ENCODE measurements around the gene PRRC2B. TPM values are rescaled to one million over a fixed set of nuclear protein-coding genes. Genes with fewer than 3 reads are reported as not detected.

PRRC2B gene
- total RNA-seq, 1 experiment from 2014 or later: 170 TPM

DNA sequence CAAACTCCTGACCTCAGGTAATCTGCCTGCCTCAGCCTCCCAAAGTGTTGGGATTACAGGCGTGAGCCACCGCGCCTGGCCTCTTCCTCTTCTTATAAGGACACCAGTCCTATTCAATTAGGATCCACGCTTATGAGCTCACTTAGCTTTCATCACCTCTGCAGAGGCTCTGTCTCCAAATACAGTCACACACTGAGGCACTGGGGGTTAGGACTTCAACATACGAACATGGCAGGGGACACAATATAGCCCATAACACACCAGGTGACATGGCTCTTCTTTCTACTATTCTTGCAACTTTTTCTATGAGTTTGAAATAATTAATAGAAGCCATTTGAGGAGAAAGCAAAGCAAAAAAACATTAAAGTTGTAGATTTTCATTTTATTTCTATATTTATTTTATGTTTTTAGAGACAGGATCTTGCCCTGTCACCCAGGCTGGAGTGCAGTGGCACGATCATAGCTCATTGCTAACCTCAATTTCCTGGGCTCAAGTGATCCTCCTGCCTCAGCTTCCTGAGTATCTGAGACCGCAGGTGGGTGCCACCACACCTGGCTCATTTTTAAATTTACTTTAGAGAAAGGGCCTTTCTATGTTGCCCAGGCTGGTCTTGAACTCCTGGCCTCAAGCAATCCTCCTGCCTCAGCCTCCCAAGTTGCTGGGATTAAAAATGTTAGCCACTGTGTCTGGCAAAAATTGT lies 145.5 kb downstream of the PRRC2B start:
- Histone ChIP-seq H4K20me1 (ENCODE audit: insufficient read depth) (no peaks in the 10 kb centered on the region), H3K27ac (ENCODE audit: low read depth, low read length) (no peak overlapping the region), H3K4me1 (ENCODE audit: control insufficient read depth in 1 of 2, insufficient read depth in 2 of 2, low read length in 2 of 2) (no peaks in the 10 kb centered on the region), H3K4me2 (ENCODE audit: low read length) (no peak overlapping the region), H3K36me3 (ENCODE audit: control insufficient read depth in 1 of 2, insufficient read depth in 2 of 2, low read length in 2 of 2) (no peaks in the 10 kb centered on the region), H3K9me3 (ENCODE audit: control insufficient read depth in 1 of 2, insufficient read depth in 1 of 2, low read depth in 1 of 2, low read length in 2 of 2) (peaks cover 0 to 10% of the 10 kb centered on the region in 2 experiments; a peak in 2 of 4 replicates), H3K27me3 (ENCODE audit: insufficient read depth, low read length) (no peaks in the 10 kb centered on the region), H3K4me3 (replicated peaks in 1 of 2; ENCODE audit: low read depth in 1 of 2, low read length in 2 of 2) (no peak overlapping the region), H3K79me2 (ENCODE audit: insufficient read depth, low read length) (no peaks in the 10 kb centered on the region), H3K9me2 (ENCODE audit: insufficient read depth) (no peaks in the 10 kb centered on the region), H3K9ac (ENCODE audit: low read length) (no peak overlapping the region), H2AFZ (ENCODE audit: low read depth, low read length, poor library complexity, severe bottlenecking) (no peak overlapping the region)
- no peak for ATAC-seq
- TF ChIP-seq, protein P1, sequence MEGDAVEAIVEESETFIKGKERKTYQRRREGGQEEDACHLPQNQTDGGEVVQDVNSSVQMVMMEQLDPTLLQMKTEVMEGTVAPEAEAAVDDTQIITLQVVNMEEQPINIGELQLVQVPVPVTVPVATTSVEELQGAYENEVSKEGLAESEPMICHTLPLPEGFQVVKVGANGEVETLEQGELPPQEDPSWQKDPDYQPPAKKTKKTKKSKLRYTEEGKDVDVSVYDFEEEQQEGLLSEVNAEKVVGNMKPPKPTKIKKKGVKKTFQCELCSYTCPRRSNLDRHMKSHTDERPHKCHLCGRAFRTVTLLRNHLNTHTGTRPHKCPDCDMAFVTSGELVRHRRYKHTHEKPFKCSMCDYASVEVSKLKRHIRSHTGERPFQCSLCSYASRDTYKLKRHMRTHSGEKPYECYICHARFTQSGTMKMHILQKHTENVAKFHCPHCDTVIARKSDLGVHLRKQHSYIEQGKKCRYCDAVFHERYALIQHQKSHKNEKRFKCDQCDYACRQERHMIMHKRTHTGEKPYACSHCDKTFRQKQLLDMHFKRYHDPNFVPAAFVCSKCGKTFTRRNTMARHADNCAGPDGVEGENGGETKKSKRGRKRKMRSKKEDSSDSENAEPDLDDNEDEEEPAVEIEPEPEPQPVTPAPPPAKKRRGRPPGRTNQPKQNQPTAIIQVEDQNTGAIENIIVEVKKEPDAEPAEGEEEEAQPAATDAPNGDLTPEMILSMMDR (IDR thresholded peaks at IDR 0.05 in 2 of 3, conservative IDR thresholded peaks at IDR 0.05 in 1 of 3; ENCODE audit: borderline replicate concordance in 1 of 3, insufficient read depth in 1 of 3, low read depth in 2 of 3, low read length in 2 of 3): no peak
- TF ChIP-seq ELF1 (IDR thresholded peaks at IDR 0.05; ENCODE audit: borderline replicate concordance, low read depth): no peak
- no peak for TF ChIP-seq EGR1 (IDR thresholded peaks at IDR 0.05; ENCODE audit: low read depth)
- no peak for TF ChIP-seq EZH2phosphoT487 (IDR thresholded peaks at IDR 0.05; ENCODE audit: borderline replicate concordance)
- POLR2A ChIA-PET: no interaction called here
- no peak for DNase-seq (ENCODE audit: low read depth, low spot score)
- RAD21 ChIA-PET (ENCODE audit: low non-redundant PET in 1 of 2, low total read pairs in 2 of 2, uncharacterized antibody in 2 of 2, unreplicated experiment in 2 of 2): no interaction called here
- BruUV-seq (replicated peaks): no TSS peak
- intact Hi-C loops (cut with micrococcal nuclease): no loop called here
- CTCF ChIA-PET: no interaction called here

DNA sequence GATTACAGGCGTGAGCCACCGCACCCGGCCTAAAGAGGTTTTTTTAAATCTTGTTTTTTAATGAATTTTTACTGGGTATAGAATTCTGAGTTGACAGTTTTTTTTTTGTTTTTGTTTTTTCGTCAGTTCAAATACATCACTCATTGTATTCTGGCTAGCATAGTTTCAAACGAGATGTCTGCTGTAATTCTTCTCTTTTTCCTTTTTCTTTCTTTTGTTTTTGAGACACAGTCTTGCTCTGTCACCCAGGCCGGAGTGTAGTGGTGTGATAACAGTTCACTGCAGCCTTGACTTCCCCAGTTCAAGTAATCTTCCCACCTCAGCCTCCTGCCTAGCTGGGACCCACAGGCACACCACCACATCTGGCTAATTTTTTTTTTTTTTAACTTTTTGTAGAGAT lies 149.3 kb downstream of the PRRC2B start:
- Histone ChIP-seq H3K9me2 (ENCODE audit: insufficient read depth) (no peaks in the 10 kb centered on the region), H4K20me1 (ENCODE audit: insufficient read depth) (no peaks in the 10 kb centered on the region), H3K4me2 (ENCODE audit: low read length) (no peak overlapping the region), H3K27ac (ENCODE audit: low read depth, low read length) (no peak overlapping the region), H3K36me3 (ENCODE audit: control insufficient read depth in 1 of 2, insufficient read depth in 2 of 2, low read length in 2 of 2) (no peaks in the 10 kb centered on the region), H3K9me3 (ENCODE audit: control insufficient read depth in 1 of 2, insufficient read depth in 1 of 2, low read depth in 1 of 2, low read length in 2 of 2) (peaks cover 0 to 12% of the 10 kb centered on the region in 2 experiments; a peak in 2 of 4 replicates), H3K9ac (ENCODE audit: low read length) (no peak overlapping the region), H3K27me3 (ENCODE audit: insufficient read depth, low read length) (no peaks in the 10 kb centered on the region), H3K79me2 (ENCODE audit: insufficient read depth, low read length) (no peaks in the 10 kb centered on the region), H2AFZ (ENCODE audit: low read depth, low read length, poor library complexity, severe bottlenecking) (no peak overlapping the region), H3K4me3 (replicated peaks in 1 of 2; ENCODE audit: low read depth in 1 of 2, low read length in 2 of 2) (no peak overlapping the region), H3K4me1 (ENCODE audit: control insufficient read depth in 1 of 2, insufficient read depth in 2 of 2, low read length in 2 of 2) (peaks cover 3 to 9% of the 10 kb centered on the region in 2 experiments; a peak in 1 of 4 replicates)
- RAD21 ChIA-PET (ENCODE audit: low non-redundant PET in 1 of 2, low total read pairs in 2 of 2, uncharacterized antibody in 2 of 2, unreplicated experiment in 2 of 2): no interaction called here
- ATAC-seq: no peak
- intact Hi-C loops (cut with micrococcal nuclease): no loop called here
- CTCF ChIA-PET: no interaction called here
- no TSS peak for BruUV-seq (replicated peaks)
- TF ChIP-seq CBX3 (IDR thresholded peaks at IDR 0.05; ENCODE audit: low read depth) (peak; percentile 84), EZH2phosphoT487 (IDR thresholded peaks at IDR 0.05; ENCODE audit: borderline replicate concordance) (no peak)
- DNase-seq (ENCODE audit: low read depth, low spot score): no peak
- POLR2A ChIA-PET: no interaction called here

Measured in HCT116 (cell line).